HL-60 (cell line): ENCODE measurements around the gene PILRB.
A peak's percentile ranks its signal among the peaks of the same experiment; 100 is the strongest.
"Not testable (repeated sequence)": the region's sequence is repeated elsewhere in the genome, so short reads cannot be mapped to it uniquely, and the experiment has no call there.

ENCODE experiments used
- DNase-seq, 2 experiments: peaks; one replicate each; pipeline ENCODE4 v3.0.0-alpha.2; 2010 to 2020; ENCODE audit warnings: low read depth in 1 of 2, low spot score in 1 of 2
- H3K27ac ChIP-seq: fragments of 250-450 bp; sonication (Bioruptor Pico); replicated peaks from 2 replicates; pipeline ENCODE4 v1.5.1; 2020; ENCODE audit warnings: mild to moderate bottlenecking, moderate library complexity
- H3K27me3 ChIP-seq: fragments of 250-450 bp; sonication (Bioruptor Pico); 2 replicates; pipeline ENCODE4 v1.5.1; 2021; ENCODE audit warnings: mild to moderate bottlenecking, moderate library complexity; ENCODE audit not compliant: insufficient read depth, poor library complexity, severe bottlenecking
- H3K4me3 ChIP-seq: replicated peaks from 2 replicates; pipeline ENCODE4 v1.5.1; 2011; ENCODE audit warnings: mild to moderate bottlenecking, control low read depth, low read length; ENCODE audit not compliant: insufficient read depth
- GABPA ChIP-seq: IDR thresholded peaks from 2 replicates; pipeline ENCODE4 v1.6.1; 2012; ENCODE audit warnings: low read depth
- POLR2AphosphoS5 ChIP-seq: IDR thresholded peaks from 2 replicates; pipeline ENCODE4 v1.6.1; 2012; ENCODE audit warnings: low read depth
- SPI1 ChIP-seq: IDR thresholded peaks from 2 replicates; pipeline ENCODE4 v1.6.1; 2012; ENCODE audit warnings: low read depth, mild to moderate bottlenecking, borderline replicate concordance
- TF ChIP-seq, protein P1 (sequence below): IDR thresholded peaks from 2 replicates; pipeline ENCODE4 v1.6.1; 2012; ENCODE audit warnings: low read depth; ENCODE audit not compliant: insufficient replicate concordance
- TF ChIP-seq, protein P2 (sequence below): IDR thresholded peaks from one replicate; pipeline ENCODE4 v1.5.1; 2011; ENCODE audit warnings: low read length, control low read depth, inconsistent platforms; ENCODE audit not compliant: insufficient read depth

The PILRB gene

DNA sequence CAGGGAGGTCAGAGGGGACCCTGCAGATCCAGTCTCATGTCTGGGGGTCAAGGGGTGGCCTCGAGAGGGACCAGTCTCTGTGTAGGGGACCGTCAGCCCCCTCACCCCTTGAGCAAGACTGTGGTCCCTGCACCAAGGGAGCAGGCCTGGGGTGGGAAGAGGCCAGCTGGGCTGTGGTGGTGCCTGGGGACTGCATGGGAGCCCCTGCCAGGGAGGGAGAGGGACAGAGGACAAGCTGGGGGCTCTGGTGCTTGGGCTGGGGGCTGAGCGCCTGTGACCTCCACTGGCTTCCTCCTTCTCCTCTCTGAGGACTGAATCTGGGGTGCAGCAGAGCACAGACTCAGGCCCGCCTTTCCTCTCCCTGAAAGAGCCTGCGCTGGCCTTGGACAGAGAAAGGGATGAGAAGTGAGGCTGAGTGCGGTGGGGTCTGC, 771 bp upstream of the PILRB start:
- H3K27me3 ChIP-seq = no peaks in the 10 kb centered on the region
- TF ChIP-seq SPI1 (no peak), POLR2AphosphoS5 (no peak), GABPA (no peak)
- TF ChIP-seq, protein P1, sequence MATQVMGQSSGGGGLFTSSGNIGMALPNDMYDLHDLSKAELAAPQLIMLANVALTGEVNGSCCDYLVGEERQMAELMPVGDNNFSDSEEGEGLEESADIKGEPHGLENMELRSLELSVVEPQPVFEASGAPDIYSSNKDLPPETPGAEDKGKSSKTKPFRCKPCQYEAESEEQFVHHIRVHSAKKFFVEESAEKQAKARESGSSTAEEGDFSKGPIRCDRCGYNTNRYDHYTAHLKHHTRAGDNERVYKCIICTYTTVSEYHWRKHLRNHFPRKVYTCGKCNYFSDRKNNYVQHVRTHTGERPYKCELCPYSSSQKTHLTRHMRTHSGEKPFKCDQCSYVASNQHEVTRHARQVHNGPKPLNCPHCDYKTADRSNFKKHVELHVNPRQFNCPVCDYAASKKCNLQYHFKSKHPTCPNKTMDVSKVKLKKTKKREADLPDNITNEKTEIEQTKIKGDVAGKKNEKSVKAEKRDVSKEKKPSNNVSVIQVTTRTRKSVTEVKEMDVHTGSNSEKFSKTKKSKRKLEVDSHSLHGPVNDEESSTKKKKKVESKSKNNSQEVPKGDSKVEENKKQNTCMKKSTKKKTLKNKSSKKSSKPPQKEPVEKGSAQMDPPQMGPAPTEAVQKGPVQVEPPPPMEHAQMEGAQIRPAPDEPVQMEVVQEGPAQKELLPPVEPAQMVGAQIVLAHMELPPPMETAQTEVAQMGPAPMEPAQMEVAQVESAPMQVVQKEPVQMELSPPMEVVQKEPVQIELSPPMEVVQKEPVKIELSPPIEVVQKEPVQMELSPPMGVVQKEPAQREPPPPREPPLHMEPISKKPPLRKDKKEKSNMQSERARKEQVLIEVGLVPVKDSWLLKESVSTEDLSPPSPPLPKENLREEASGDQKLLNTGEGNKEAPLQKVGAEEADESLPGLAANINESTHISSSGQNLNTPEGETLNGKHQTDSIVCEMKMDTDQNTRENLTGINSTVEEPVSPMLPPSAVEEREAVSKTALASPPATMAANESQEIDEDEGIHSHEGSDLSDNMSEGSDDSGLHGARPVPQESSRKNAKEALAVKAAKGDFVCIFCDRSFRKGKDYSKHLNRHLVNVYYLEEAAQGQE = no peak
- TF ChIP-seq, protein P2, sequence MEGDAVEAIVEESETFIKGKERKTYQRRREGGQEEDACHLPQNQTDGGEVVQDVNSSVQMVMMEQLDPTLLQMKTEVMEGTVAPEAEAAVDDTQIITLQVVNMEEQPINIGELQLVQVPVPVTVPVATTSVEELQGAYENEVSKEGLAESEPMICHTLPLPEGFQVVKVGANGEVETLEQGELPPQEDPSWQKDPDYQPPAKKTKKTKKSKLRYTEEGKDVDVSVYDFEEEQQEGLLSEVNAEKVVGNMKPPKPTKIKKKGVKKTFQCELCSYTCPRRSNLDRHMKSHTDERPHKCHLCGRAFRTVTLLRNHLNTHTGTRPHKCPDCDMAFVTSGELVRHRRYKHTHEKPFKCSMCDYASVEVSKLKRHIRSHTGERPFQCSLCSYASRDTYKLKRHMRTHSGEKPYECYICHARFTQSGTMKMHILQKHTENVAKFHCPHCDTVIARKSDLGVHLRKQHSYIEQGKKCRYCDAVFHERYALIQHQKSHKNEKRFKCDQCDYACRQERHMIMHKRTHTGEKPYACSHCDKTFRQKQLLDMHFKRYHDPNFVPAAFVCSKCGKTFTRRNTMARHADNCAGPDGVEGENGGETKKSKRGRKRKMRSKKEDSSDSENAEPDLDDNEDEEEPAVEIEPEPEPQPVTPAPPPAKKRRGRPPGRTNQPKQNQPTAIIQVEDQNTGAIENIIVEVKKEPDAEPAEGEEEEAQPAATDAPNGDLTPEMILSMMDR = no peak
- no peak overlapping the region for H3K4me3 ChIP-seq
- DNase-seq = no peak
- peak overlapping the region; percentile 75 for H3K27ac ChIP-seq

DNA sequence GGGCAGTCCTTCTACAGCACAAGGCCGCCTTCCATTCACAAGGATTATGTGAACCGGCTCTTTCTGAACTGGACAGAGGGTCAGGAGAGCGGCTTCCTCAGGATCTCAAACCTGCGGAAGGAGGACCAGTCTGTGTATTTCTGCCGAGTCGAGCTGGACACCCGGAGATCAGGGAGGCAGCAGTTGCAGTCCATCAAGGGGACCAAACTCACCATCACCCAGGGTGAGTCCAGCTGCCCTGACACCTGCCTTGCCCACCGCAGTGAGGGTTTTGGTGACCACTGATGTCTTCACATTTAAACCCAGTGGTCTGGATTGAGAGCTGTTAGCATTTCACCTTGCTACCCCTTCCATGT, 918 bp downstream of the PILRB start:
- no peaks in the 10 kb centered on the region for H3K27me3 ChIP-seq
- no peak for DNase-seq
- H3K27ac ChIP-seq = no peak overlapping the region; the same call in 1 of the 2 replicates
- TF ChIP-seq SPI1 (no peak), POLR2AphosphoS5 (no peak)
- TF ChIP-seq, protein P2 = no peak
- H3K4me3 ChIP-seq = no peak overlapping the region

DNA sequence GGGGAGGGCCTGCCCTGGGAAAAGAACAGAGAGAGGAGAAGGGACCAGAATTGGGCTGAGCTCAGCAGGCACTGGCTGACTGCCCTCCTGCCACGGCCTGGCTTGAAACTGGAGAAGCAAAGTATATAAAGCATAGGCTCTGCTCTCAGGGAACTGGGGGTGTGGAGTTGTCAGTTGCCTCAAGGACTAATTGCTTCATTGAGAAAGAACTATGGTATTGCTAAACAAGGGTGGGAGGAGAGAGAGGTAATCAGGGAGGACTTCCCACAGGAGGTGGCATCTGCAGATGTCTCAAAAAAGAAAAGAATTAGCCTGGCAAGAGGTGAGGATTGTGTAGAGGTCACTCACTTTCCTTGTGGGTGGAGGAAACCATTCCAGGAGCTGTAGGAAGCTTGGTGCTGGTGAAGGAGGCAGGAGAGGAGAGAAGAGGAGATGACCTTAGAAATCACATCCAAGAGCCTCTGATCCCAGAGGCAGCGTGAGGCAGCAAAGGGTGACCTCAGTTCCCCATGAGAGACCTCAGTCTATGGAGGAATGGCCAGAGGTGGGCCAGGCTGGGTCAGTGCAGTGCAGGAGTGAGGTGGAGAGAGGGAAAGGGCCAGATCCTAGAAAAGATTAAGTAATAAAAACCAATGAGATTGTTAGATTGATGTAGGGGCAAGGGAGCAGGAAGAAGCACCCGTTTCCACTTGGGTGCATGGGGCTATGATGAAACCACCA, 2.4 kb downstream of the PILRB start:
- Histone ChIP-seq H3K27me3 (no peaks in the 10 kb centered on the region), H3K4me3 (no peak overlapping the region), H3K27ac (peak overlapping the region; percentile 52)
- peak in 1 of 2 experiments; percentile 64 for DNase-seq
- TF ChIP-seq POLR2AphosphoS5 (no peak), SPI1 (no peak), GABPA (no peak)
- TF ChIP-seq, protein P2 = no peak
- TF ChIP-seq, protein P1 = no peak

DNA sequence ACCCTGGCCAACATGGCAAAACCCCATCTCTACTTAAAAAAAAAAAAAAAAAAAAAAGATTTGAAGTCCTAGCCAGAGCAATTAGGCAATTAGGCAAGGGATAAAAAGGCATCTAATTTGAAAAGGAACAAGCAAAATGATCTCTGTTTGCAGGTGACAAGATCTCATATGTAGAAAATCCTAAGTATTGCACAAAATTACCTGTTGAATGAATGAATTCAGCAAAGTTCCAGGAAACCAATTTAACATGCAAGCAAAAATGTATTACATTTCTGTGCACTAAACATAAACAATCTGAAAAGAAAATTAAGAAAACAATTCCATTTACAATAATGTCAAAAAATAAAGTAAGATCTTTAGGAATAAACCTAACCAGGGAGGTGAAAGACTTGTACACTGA, 5.2 kb downstream of the PILRB start:
- H3K27ac ChIP-seq = no peak overlapping the region
- TF ChIP-seq POLR2AphosphoS5 (no peak), SPI1 (no peak), GABPA (no peak)
- TF ChIP-seq, protein P1 = no peak
- TF ChIP-seq, protein P2 = no peak
- no peak overlapping the region for H3K4me3 ChIP-seq
- no peak for DNase-seq
- no peaks in the 10 kb centered on the region for H3K27me3 ChIP-seq

DNA sequence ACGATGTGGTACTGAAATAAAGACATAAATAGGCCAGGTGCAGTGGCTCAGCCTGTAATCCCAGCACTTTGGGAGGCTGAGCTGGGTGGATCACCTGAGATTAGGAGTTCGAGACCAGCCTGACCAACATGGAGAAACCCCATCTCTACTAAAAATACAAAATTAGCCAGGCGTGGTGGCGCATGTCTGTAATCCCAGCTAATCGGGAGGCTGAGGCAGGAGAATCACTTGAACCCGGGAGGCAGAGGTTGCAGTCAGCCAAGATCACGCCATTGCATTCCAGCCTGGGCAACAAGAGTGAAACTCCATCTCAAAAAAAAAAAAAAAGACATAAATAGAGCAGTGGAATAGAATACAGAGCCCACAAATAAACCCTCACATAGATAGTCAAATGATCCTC, 5.9 kb downstream of the PILRB start:
- not testable (repeated sequence) for DNase-seq, H3K27me3 ChIP-seq, H3K27ac ChIP-seq, H3K4me3 ChIP-seq
